Skin of body (tissue), 2 donors: ENCODE data around the gene C10orf67. TPM values are rescaled to one million over a fixed set of nuclear protein-coding genes. Genes with fewer than 3 reads are reported as not detected.
"Not testable (repeated sequence)": the region's sequence is repeated elsewhere in the genome, so short reads cannot be mapped to it uniquely, and the experiment has no call there.

Source experiments
- DNase-seq: peaks from one replicate; lab custom pipeline; 2025; lab: John Stamatoyannopoulos, UW
- total RNA-seq: library from RNA; depleted of rRNA; stranded (reverse); fragments of >200 nt; gene quantifications from one replicate; pipeline ENCODE4 v1.2.3, GENCODE V29; 2014

Gene C10orf67
- total RNA-seq, 1 donor from 2014 or later = 0.30 TPM

DNA sequence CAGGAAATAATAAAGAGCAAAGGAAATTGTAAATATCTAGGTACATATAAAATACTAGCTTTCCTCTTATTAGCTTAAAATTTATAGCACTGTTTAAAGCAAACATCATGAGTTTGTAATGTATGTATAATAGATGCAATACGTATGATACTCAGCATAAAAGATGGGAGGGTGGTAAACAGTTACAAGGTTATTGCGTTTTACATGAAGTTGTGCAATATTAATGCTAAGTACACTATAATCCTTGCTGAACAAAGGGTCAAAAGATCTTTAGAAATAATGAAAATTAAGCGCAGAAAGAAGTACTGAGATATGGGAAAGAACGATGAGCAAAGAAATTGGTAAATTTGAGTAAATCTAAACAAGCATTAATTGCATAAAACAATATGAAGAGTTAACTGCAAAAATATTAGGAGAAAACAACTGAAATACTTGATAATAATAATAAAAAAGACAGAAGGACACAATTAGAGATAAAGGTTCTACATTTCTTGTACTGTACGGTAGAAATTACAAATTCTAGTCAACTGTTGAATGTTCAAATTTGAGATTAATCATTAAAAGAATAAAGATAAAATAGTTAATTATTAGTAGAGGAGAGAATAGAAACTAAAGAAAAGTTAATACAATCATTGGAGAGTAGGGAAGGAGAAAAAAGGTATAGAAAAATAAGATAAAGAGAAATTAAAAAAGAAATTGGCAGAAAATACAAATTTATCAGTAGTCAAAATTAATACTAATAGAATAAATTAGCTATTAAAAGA is 17.9 kb downstream of the C10orf67 start:
- DNase-seq = no peak

DNA sequence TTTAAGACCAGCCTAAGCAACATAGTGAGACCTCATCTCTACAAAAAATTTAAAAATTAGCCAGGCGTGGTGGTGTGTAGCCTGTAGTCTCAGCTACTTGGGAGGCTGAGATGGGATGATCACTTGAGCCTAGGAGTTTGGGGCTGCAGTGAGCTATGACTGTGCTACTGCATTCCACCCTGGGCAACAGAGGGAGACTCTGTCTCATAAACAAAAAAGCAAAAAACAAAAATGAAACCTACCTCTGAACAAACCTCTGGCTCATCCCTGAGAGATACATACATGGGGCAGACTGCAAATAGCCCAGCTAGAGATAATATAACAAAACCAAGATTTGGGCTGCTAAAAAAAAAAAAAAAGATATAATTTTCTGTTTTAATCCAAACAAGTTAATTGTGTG is 19.5 kb downstream of the C10orf67 start:
- no peak for DNase-seq

DNA sequence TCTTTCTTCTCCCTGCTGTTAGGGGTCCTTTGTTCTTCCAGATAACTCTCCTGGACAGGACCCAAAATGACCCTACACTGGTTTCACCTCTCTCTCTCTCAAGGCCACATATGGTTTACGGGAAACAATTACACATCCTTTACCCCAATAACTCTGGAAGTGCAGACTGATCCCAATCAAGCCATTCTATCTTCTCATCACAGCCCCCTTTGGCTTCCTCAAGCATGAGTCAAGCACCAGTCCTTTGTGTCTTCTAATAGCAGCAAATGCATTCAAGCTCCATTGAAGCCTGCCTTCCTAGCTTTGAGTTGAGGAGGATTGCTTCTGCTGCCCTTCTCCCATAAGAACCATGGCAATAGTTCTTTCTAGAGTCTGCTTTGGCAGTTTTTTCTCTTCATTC is 20.2 kb downstream of the C10orf67 start:
- no peak for DNase-seq

- no peak for DNase-seq
Observed at GRCh38 chr10:23322082-23322481, 22.5 kb downstream of the C10orf67 start.

- DNase-seq = no peak
Observed at GRCh38 chr10:23319835-23320234, 24.8 kb downstream of the C10orf67 start.

DNA sequence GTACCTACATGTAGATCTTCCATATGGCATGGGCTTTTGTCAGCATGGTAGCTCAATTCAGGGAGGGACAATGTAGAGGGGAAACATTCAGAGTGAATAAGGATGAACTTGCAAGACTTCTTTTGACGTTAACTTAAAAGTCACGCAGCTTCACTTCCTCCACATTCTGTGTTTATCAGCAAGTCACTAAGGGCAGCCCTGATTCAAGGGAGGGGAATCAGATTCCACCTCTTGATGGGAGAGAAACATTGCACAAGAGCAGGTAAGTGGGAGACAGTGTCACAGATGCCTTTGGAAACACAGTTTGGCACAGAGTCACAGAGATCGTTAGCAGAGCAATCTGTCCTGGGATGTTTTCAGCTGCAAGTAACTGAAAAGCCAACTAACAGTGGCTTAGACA is 26.2 kb downstream of the C10orf67 start:
- no peak for DNase-seq

DNA sequence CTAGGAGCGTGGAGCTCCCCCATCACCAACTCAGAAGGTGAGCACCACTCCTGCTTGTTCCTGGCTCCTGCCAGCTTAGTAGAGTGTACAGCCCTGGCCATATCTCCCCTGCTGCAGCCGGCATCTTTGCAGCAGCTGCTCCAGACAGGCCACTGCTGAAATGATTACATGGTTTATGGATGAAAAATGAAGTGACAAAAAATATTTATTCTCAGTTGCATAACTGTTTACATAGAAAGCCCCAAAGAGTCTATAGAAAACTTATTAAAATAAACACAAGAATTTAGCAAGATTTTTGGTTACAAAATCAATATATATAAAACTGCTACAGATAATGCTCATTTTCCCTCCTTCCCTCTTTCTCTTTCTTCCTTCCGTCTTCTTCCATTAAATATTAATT is 27.2 kb downstream of the C10orf67 start:
- no peak for DNase-seq

DNA sequence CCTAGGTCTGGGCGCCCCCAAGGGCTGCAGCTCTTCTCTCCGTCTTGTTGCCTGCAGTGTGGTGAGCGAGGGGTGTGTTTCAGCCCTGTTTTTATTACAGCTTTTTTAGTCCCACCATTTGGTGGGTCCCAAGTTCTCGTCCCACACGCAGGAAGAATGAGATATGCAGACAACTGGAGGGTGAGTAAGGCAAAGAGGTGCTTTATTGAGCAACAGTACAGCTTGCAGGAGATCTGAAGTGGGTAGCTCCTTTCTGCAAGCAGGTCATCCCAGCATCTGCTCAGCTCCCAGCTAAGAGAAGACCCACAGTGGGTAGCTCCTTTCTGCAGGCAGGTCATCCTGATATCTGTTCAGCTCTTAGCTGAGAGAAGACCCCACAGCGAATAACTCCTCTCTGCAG is 28.2 kb downstream of the C10orf67 start:
- DNase-seq = no peak

DNA sequence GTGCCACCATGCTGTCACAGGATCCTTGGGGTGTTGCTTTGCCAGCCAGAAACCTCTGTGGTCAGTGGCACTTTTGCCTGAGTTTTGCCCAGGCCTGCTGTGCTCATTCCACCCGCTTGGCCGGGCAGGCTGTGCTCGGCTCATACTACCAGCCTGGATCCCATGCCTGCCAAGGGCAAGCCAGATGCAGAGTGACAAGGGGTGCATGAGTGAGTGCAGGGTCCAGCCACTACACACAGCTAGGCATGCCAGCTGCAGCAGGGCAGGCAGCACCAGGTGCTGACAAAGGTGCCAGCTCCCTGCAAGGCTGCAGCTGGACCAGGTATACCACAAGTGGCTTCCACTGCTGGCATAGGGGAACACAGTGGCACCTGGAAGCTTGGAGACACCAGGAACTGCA is 28.6 kb downstream of the C10orf67 start:
- no peak for DNase-seq

DNA sequence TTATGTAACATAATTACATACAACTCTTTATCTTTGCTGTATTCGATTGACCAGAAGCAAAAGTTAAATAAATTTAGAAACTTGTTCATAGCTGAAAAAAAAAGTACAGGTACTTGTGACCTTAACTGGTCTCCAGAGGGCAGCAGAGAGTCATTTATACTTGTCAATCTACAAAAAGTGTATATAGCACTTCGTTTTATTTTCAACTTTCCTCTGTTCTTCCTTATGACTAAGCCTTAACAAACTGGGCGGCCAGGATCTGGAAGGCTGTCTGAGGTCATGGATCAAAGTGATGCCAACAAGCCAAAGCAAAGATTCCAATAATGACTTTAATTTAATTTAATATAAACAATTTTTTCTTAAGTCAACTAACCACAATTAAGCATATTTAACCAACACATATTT is 29.8 kb downstream of the C10orf67 start:
- peak; percentile 33 for DNase-seq

DNA sequence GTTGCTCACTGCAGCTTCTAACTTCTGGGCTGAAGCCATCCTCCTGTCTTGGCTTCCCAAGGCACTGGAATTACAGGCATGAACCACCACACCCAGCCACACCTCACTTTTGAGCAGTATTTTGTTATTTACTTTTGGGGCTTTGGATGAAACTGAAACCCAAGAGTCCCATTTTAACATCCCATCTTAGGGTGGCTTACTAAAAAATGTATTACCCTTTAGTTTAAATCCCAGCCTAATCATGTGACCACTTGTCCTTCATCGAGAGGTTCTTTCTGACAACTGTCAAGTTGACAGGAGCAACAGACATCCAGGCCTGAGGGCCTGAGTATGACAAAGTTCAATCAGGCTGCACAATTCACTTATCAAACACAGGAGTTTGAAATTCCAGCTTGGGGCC is 33.6 kb downstream of the C10orf67 start:
- DNase-seq = no peak

DNA sequence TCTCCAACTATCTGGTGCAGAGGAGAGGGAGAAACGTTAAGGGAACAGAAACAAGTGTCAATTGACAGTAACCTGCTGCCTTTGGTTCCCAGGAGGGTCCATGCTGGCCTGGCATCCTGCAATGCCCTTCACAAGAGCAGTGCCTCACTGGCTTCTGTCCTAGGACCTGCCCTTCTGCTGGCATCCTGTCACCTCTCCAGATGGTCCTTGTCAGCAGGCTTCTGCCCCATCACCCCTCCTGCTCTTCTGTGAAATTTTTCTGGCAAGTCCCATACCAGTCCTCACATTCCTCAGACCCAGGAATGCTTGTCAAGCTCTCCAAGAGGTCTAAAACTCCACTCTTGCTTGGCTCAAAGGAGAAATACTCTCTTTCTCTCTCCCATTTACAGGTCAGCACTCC is 34.2 kb downstream of the C10orf67 start:
- no peak for DNase-seq

GRCh38 chr10:23299961-23300360 is 44.6 kb downstream of the C10orf67 start:
- not testable (repeated sequence) for DNase-seq

DNA sequence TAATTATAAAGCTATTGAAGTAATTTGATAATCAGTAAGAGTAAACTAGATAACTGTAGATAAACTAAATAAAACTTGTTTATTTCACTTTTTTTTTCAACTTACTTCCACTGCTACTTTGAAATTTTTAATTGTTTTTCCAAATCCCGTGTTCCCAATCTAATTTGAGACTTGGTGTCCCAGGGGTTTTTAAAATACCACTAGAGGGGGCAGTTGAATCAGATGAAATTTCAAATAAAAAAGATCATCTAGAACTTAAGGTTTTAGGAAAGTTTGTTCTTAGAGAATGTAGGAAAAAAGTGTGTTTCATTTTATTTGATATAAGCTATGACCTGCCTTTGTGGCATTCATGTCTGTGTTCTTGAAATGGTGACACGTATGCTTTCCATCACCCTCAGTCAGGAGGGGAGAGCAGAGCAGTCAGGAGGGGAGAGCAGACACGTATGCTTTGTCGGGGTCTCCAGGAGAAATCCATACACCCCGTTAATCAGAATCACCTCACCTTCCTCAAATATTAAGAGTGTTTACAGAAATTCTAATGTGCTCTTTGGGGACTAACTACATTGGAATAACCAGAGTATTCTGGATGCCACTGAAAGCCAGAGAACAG is 49.9 kb downstream of the C10orf67 start:
- peak; percentile 8 for DNase-seq

DNA sequence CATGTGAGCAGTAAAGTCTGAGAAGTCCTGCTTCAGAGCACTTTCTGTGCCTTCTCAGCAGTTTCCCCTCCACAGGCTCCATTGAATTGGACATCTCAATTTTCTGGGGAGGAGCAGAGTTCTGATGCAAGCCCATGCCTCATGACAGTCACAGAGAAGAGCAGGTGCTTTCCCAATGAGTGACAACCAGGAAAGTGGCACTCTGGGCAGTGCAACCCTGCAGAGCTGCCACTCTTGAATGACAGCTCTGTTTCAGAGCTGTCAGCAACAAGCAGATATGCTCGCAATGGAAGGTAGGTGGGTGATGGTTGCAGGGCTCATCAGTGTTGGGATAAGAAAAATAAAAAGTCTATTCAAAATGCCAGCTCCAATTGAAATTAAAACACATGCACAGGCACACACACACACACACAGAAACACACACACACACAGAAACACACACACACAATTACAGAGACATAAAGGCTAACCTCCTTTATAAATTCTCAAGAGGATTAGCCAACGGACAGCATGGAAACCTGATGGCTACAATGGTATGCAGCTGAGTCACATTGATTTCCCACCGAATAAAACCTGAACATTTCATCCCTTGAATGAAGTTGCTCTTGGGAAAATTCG is 50.5 kb downstream of the C10orf67 start:
- DNase-seq = no peak

DNA sequence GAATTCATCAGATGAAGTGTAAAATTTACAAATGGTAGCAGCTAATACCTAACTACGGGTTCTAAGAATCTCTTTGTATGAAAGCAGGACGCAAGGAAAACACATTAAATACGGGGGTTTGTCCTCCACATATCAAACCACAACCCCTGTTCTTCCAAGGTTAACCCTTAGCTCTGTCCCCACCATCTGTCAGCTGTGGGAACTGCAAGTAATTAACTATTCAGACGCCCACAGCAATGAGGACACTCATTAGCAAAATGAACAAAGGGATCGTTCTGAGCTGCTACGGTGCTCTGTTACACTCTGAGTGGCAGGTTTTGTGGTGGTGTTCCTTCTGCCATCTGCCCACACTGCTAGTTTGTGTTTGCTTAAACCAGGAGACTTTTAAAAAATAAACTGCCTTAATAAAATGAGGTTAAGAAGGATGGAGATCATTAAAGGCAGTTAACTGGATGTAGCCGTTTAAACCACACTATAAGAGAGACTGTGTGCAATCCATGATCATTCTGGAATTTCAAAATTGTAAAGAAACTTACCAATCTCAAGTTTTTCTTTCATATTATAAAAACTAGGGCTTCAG is 51.4 kb downstream of the C10orf67 start:
- DNase-seq = peak; percentile 7

DNA sequence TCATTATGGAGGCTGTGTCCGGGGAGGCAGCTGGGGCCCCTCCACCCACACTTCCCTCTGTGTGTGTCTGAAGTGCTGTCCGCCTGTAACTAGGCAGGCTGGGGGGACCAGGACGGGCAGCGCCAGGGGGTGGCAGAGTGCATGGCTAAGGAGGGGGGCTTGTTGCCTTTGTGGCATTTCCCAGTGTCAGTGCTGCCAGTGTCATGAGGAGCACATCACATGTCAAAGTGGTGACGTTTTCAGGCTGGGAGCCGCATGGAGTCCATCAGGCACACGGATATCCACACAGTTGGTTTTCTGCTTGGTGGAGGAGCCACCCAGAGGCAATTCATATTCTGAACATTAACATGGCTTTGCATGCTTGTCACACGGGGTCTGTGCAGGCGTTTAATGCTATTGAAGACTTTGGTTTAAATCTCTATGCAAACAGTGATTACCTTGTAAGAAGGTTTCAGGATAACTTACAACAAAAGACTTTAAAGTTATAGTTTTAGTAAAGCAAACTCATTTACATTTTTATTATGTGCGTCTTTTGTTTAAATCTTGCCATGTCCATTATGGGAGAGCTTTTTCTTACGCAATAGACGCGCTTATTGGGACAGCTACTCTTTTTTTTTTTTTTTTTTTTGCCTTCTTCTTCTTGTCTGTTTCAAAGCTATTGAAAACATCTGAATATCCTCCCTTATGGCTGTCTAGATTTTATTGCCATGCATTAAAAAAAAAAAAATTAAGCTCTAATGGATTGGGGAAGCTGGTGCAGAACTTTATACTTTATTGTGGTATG is 52.9 kb downstream of the C10orf67 start:
- DNase-seq = peak; percentile 9

GRCh38 chr10:23284674-23285335 is 59.8 kb downstream of the C10orf67 start:
- no peak for DNase-seq

DNA sequence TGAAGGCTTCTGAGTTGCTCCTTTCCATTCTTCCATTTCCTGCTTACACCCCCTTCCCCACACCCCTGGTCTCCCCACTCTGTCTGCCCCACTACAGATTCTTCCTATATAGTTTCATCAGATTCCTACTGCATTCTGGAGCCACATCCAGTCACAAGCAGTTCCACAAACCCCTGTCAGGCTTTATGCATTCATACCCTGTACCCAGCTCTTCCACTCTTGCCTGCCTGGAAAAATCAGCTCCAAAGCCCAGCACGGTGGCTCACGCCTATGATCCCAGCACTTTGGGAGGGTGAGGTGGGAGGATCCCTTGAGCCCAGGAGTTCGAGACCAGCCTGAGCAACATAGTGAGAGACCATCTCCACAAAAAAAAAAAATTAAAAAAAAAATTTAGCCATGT is 60.4 kb downstream of the C10orf67 start:
- no peak for DNase-seq

DNA sequence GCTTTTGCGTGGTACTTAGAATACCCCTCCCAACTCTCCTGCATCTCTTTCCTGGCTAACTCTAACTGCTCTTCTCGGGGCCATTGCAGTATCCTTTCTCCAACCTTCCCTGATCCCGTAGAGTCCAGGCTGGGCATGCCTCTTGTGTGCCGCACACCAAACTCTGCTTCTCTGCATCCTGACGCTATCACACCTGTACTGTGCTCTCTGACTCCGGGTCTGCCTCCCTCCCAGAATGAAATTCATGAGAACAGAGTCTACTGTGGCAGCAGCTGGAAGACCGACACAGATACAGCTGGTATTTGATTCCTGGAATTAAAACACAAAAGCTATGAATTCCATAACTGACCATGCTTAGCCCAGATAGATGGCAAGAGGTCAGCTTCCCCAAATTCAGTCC is 60.9 kb downstream of the C10orf67 start:
- no peak for DNase-seq

DNA sequence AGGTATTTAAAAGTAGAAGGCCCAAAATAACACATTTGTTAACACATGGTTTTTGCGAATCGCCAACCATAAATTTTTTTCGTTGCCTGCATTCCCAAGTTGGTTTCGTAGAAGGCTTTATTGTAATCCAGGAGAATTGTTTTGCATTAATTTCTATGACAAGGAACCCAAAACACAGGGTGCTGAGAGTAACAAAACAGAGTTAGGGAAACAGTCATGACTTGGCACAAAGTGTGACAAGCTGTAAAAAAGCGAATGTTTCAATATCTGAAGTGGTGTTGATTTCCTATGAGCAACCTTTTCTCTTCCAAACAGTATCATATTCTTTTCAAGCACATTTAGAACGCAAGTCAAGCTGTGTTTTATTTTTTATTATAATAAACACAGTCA is 63.6 kb downstream of the C10orf67 start:
- DNase-seq = no peak
